ENCODE measurements around the gene FLRT2.

DNA sequence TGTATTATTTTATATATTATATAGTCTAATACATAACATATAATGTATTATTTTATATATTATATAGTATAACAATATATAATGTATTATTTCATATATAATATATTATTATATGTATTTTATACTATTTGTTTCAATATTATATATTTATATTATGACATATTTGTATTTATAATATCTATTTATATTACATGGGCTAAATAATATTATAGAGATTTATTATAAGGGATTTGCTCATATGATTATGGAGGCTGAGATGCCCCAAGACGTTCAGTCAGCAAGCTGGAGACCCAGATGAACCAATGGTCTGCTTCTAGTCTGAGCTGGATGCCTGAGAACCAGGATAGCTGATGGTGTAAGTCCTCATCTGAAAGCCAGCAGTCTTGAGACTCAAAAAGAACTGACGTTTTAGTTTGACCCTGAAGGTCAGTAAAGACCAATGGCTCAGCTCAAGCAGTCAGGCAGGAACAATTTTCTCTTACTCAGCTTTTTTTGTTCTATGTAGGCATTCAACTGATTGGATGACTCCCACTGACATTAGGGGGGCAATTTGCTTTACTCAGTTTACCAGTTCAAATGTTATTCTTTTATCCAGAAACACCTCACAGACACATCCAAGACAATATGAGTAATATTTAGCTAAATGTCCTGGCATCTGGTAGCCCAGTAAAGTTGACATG is 130.4 kb downstream of the FLRT2 start:
- TF ChIP-seq CTCF (IDR thresholded peaks at IDR 0.05) (no peak), POLR2A (IDR thresholded peaks at IDR 0.05) (no peak)
